Uterus (tissue), 4 donors: ENCODE data around the gene INTU. TPM values are rescaled to one million over a fixed set of nuclear protein-coding genes. Genes with fewer than 3 reads are reported as not detected.
"Not testable (repeated sequence)": the region's sequence is repeated elsewhere in the genome, so short reads cannot be mapped to it uniquely, and the experiment has no call there.

Source experiments
- DNase-seq, 2 donors: peaks; one replicate each; pipeline ENCODE4 v3.0.0-alpha.2; 2019 to 2020
- H3K27ac ChIP-seq, 2 donors: fragments of 200-600 bp; sonication (generic); 1 replicate in 1 of 2; 2 replicates in 1 of 2; pipeline ENCODE4 v1.5.1; 2016 to 2018
- H3K27me3 ChIP-seq, 2 donors: fragments of 200-600 bp; sonication (generic); one replicate each; pipeline ENCODE4 v1.5.1; 2018 to 2019; ENCODE audit warnings: control low read depth in 1 of 2
- H3K36me3 ChIP-seq, 2 donors: fragments of 200-600 bp; sonication (generic); one replicate each; pipeline ENCODE4 v1.5.1; 2019; ENCODE audit warnings: control low read depth in 1 of 2
- H3K4me1 ChIP-seq, 2 donors: fragments of 200-600 bp; sonication (generic); one replicate each; pipeline ENCODE4 v1.5.1; 2018 to 2019; ENCODE audit warnings: control low read depth in 1 of 2
- H3K4me3 ChIP-seq, 2 donors: fragments of 200-600 bp; sonication (generic); 1 replicate in 1 of 2; 2 replicates in 1 of 2; pipeline ENCODE4 v1.5.1; 2018 to 2019; ENCODE audit warnings: mild to moderate bottlenecking in 1 of 2
- H3K9me3 ChIP-seq, 2 donors: fragments of 200-600 bp; sonication (generic); one replicate each; pipeline ENCODE4 v1.5.1; 2019; ENCODE audit warnings: control low read depth in 1 of 2
- POLR2A ChIP-seq, 2 donors: fragments of 450-650 bp; IDR thresholded peaks; one replicate each; pipeline ENCODE4 v1.6.1; 2016; ENCODE audit warnings: antibody characterized with exemption in 2 of 2, mild to moderate bottlenecking in 1 of 2, moderate library complexity in 1 of 2
- intact Hi-C: fragments of 100-400 bp; cut with DNase I; formaldehyde crosslinking; loops from one replicate; pipeline ENCODE4 v1.15.1; 2023; ENCODE audit warnings: low total_unique reads
- total RNA-seq, 4 donors: library from RNA; depleted of rRNA in 3 of 4; stranded (reverse); fragments of >200 nt in 3 of 4; gene quantifications; one replicate each; pipeline versions ENCODE4 v1.1.0 to v1.2.4, GENCODE V29; 2014 to 2023
- TF ChIP-seq, protein P1 (sequence below), 4 experiments: fragments of 200-600 bp in 2 of 4; fragments of 450-650 bp in 2 of 4; sonication (generic) in 2 of 4; IDR thresholded peaks; one replicate each; pipeline ENCODE4 v1.5.1; 2016 to 2019; ENCODE audit warnings: antibody characterized with exemption in 4 of 4, mild to moderate bottlenecking in 2 of 4, moderate library complexity in 1 of 4
- donor health status: DM: yes; HTN: yes; CAD: no.

INTU gene
- total RNA-seq, 4 donors from 2014 or later: 5.3 to 31.5 (median 11.4) TPM

DNA sequence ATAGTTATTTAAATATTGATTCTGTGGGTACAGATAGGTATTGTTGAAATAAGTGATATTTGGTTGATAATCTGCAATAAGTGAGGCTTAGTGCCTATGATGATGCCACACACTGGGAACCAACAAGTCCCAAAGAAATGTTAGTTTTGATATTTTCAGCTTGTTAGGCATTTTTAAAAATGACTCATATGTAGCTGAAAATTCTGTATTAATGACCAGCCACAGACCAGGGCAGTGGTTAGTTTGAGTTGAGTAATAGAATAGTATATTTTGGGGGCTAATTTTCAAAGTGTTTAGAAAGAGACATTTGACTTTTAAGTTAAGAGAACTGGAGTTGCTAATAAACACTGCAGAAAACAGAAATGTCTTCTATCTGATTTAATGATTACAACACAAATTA lies 9.4 kb downstream of the INTU start:
- H3K27ac ChIP-seq: no peak overlapping the region
- intact Hi-C loops: no loop called here
- no peak for DNase-seq
- TF ChIP-seq, protein P1, sequence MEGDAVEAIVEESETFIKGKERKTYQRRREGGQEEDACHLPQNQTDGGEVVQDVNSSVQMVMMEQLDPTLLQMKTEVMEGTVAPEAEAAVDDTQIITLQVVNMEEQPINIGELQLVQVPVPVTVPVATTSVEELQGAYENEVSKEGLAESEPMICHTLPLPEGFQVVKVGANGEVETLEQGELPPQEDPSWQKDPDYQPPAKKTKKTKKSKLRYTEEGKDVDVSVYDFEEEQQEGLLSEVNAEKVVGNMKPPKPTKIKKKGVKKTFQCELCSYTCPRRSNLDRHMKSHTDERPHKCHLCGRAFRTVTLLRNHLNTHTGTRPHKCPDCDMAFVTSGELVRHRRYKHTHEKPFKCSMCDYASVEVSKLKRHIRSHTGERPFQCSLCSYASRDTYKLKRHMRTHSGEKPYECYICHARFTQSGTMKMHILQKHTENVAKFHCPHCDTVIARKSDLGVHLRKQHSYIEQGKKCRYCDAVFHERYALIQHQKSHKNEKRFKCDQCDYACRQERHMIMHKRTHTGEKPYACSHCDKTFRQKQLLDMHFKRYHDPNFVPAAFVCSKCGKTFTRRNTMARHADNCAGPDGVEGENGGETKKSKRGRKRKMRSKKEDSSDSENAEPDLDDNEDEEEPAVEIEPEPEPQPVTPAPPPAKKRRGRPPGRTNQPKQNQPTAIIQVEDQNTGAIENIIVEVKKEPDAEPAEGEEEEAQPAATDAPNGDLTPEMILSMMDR (IDR thresholded peaks at IDR 0.05): no peak
- H3K36me3 ChIP-seq: peaks cover 0 to 3% of the 10 kb centered on the region in 2 donors
- no peaks in the 10 kb centered on the region for H3K9me3 ChIP-seq
- no peak overlapping the region for H3K4me3 ChIP-seq
- H3K4me1 ChIP-seq: no peaks in the 10 kb centered on the region
- no peaks in the 10 kb centered on the region for H3K27me3 ChIP-seq

DNA sequence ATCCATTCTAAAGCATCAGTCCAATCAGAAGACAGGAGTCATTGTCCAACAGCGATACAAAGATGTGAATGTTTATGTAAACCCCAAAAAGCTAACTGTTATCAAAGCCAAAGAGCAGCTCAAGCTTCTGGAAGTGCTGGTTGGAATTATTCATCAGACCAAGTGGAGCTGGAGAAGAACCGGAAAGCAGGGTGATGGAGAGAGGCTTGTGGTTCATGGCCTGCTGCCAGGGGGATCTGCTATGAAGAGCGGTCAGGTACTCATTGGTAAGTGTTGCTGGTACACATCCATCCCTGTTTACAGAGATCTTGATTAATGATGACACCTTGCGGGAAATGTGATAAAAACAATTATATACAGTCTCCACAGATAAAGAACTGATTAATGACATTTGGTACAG lies 11.0 kb downstream of the INTU start:
- DNase-seq: no peak
- Histone ChIP-seq H3K27me3 (no peaks in the 10 kb centered on the region), H3K9me3 (no peaks in the 10 kb centered on the region), H3K36me3 (peaks cover 0 to 3% of the 10 kb centered on the region in 2 donors), H3K27ac (no peak overlapping the region), H3K4me3 (no peak overlapping the region), H3K4me1 (no peaks in the 10 kb centered on the region)
- intact Hi-C loops: no loop called here
- TF ChIP-seq POLR2A (IDR thresholded peaks at IDR 0.05): no peak
- TF ChIP-seq, protein P1 (IDR thresholded peaks at IDR 0.05): no peak

DNA sequence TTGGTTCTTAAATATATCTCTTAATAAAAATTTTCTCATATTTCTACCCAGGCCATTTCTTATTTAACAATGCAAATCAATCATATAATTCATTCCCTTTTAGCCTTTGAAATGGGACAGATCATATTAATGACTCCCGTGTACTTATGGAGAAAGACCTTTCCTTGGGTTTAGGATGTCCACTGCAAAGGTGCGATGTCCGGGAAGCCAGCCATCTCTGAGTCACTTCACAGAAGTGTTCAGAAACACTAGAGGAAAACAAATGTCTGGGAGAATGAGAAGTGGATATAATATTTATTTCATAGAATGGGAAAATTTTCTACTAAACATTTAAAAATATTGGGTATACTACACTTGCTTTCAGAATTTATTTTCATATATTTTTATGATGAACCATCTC lies 15.3 kb downstream of the INTU start:
- intact Hi-C loops: no loop called here
- TF ChIP-seq POLR2A (IDR thresholded peaks at IDR 0.05): no peak
- TF ChIP-seq, protein P1 (IDR thresholded peaks at IDR 0.05): no peak

DNA sequence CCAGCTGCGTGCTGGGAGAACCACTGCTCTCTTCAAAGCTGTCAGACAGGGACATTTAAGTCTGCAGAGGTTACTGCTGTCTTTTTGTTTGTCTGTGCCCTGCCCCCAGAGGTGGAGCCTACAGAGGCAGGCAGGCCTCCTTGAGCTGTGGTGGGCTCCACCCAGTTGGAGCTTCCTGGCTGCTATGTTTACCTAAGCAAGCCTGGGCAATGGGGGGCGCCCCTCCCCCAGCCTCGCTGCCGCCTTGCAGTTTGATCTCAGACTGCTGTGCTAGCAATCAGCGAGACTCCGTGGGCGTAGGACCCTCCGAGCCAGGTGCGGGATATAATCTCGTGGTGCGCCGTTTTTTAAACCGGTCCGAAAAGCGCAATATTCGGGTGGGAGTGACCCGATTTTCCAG lies 22.8 kb downstream of the INTU start:
- H3K4me3 ChIP-seq, H3K9me3 ChIP-seq, H3K27ac ChIP-seq, DNase-seq, intact Hi-C loops, H3K4me1 ChIP-seq, H3K27me3 ChIP-seq, H3K36me3 ChIP-seq: not testable (repeated sequence)

More for the DNA sequence above, 15.3 kb downstream of the INTU start:
- H3K27ac ChIP-seq: no peak overlapping the region
- H3K4me1 ChIP-seq: no peaks in the 10 kb centered on the region
- DNase-seq: no peak
- no peaks in the 10 kb centered on the region for H3K27me3 ChIP-seq
- no peak overlapping the region for H3K4me3 ChIP-seq
- H3K9me3 ChIP-seq: no peaks in the 10 kb centered on the region
- no peaks in the 10 kb centered on the region for H3K36me3 ChIP-seq

DNA sequence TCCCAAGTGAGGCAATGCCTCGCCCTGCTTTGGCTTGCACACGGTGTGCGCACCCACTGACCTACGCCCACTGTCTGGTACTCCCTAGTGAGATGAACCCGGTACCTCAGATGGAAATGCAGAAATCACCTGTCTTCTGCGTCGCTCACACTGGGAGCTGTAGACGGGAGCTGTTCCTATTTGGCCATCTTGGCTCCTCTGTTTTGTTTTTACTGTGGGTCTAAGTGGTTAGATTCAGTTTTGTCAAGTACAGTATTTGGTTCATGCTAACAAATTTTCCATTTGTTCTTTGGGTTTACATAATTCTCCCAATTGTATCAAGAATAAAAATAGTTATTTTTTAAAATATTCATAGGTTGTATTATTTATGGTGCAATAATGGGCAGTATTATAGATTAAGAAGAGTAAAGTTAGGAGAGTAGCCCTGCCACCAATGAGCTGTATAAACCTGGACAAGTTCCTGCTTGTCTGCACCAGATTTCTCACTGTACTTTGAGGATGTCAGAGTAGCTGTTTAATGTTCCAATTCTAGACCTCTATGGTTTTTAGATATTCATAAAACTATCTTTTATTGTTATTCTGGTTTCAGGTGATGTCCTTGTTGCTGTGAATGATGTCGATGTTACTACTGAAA lies 23.4 kb downstream of the INTU start:
- Histone ChIP-seq H3K36me3 (no peaks in the 10 kb centered on the region), H3K4me1 (no peaks in the 10 kb centered on the region), H3K4me3 (no peak overlapping the region), H3K27me3 (no peaks in the 10 kb centered on the region), H3K27ac (no peak overlapping the region), H3K9me3 (no peaks in the 10 kb centered on the region)
- no peak for DNase-seq
- TF ChIP-seq POLR2A (IDR thresholded peaks at IDR 0.05): no peak
- TF ChIP-seq, protein P1 (IDR thresholded peaks at IDR 0.05): no peak
- intact Hi-C loops: no loop called here
